HCT116 (cell line): ENCODE data around the gene CXXC5.

Experiments used
- ATF3 ChIP-seq: IDR thresholded peaks from 2 replicates; pipeline ENCODE4 v1.6.1; 2012
- CEBPB ChIP-seq: IDR thresholded peaks from 2 replicates; pipeline ENCODE4 v1.6.1; 2012; ENCODE audit warnings: low read depth
- CTCF ChIP-seq, 3 experiments: fragments of 200-600 bp in 1 of 3; sonication (generic) in 1 of 3; IDR thresholded peaks in 2 of 3; conservative IDR thresholded peaks in 1 of 3; 2 replicates each; pipeline ENCODE4 v1.5.1; 2012 to 2017; ENCODE audit warnings: low read depth in 2 of 3, low read length in 2 of 3, antibody characterized with exemption in 1 of 3, borderline replicate concordance in 1 of 3, control low read depth in 1 of 3, mild to moderate bottlenecking in 1 of 3, mixed read lengths in 1 of 3, mixed run types in 1 of 3, moderate library complexity in 1 of 3; ENCODE audit not compliant: insufficient read depth in 1 of 3
- EZH2 ChIP-seq: fragments of 200-600 bp; sonication (generic); IDR thresholded peaks from 2 replicates; pipeline ENCODE4 v1.6.1; 2017; ENCODE audit warnings: antibody characterized with exemption, mixed run types
- POLR2A ChIP-seq: IDR thresholded peaks from 2 replicates; pipeline ENCODE4 v1.7.0; 2011; ENCODE audit warnings: borderline replicate concordance; ENCODE audit not compliant: insufficient read depth, insufficient read length; ENCODE audit errors: extremely low read depth
- POLR2AphosphoS5 ChIP-seq: IDR thresholded peaks from 2 replicates; pipeline ENCODE4 v1.6.1; 2011; ENCODE audit warnings: mild to moderate bottlenecking, low read depth, low read length, moderate library complexity
- RAD21 ChIP-seq: IDR thresholded peaks from 2 replicates; pipeline ENCODE4 v1.6.1; 2012; ENCODE audit warnings: low read depth, mild to moderate bottlenecking
- SIN3A ChIP-seq: IDR thresholded peaks from 2 replicates; pipeline ENCODE4 v1.6.1; 2012; ENCODE audit warnings: low read depth
- SP1 ChIP-seq: IDR thresholded peaks from 2 replicates; pipeline ENCODE4 v1.6.1; 2012; ENCODE audit warnings: low read depth
- SRF ChIP-seq: IDR thresholded peaks from 2 replicates; pipeline ENCODE4 v1.6.1; 2012; ENCODE audit warnings: low read depth
- TCF7L2 ChIP-seq: IDR thresholded peaks from 2 replicates; pipeline ENCODE4 v1.7.0; 2011; ENCODE audit warnings: borderline replicate concordance, inconsistent platforms; ENCODE audit not compliant: insufficient read depth, insufficient read length; ENCODE audit errors: extremely low read depth
- YY1 ChIP-seq: IDR thresholded peaks from 2 replicates; pipeline ENCODE4 v1.6.1; 2011; ENCODE audit warnings: low read length, low read depth, moderate library complexity, mild to moderate bottlenecking; ENCODE audit not compliant: insufficient replicate concordance; ENCODE audit errors: extremely low read depth
- ZNF274 ChIP-seq: fragments of 200-500 bp; sonication (Bioruptor generic); IDR thresholded peaks from 2 replicates; pipeline ENCODE4 v1.6.1; 2014; ENCODE audit warnings: mild to moderate bottlenecking, low read depth, low read length, inconsistent platforms

GRCh38 chr5:139695178-139695573 is 47.0 kb downstream of the CXXC5 start:
- TF ChIP-seq CTCF (IDR thresholded peaks at IDR 0.05 in 2 of 3, conservative IDR thresholded peaks at IDR 0.05 in 1 of 3; ENCODE audit: borderline replicate concordance in 1 of 3, insufficient read depth in 1 of 3, low read depth in 2 of 3, low read length in 2 of 3): no peak
- TF ChIP-seq YY1: no peak
- no peak for TF ChIP-seq POLR2AphosphoS5
- no peak for TF ChIP-seq POLR2A
- no peak for TF ChIP-seq EZH2
- TF ChIP-seq CEBPB: no peak
- TF ChIP-seq ATF3: no peak
- no peak for TF ChIP-seq SIN3A
- TF ChIP-seq RAD21: no peak
- no peak for TF ChIP-seq ZNF274
- no peak for TF ChIP-seq SRF
- no peak for TF ChIP-seq SP1
- no peak for TF ChIP-seq TCF7L2
